Calu3 (cell line): ENCODE data around the gene CSN1S1. TPM values are rescaled to one million over a fixed set of nuclear protein-coding genes. Genes with fewer than 3 reads are reported as not detected.

Experiments
- Bru-seq: library from RNA; stranded (reverse); fragments of 400-500 nt; gene quantifications from one replicate; lab custom pipeline; 2021; lab: Mats Ljungman, UMichigan
- BruChase-seq, 2 experiments: library from RNA; stranded (reverse); fragments of 400-500 nt; gene quantifications; one replicate each; lab custom pipeline; 2021; lab: Mats Ljungman, UMichigan
- BruUV-seq: library from RNA; stranded (reverse); fragments of 400-500 nt; replicated peaks from 2 replicates; lab custom pipeline; 2021; lab: Mats Ljungman, UMichigan
- CTCF ChIA-PET: fragments of 300-600 bp; sonication (Branson Sonifier 250); formaldehyde crosslinking; loops from one replicate; lab custom pipeline; 2022; ENCODE audit warnings: antibody characterized with exemption; lab: Charles Lee
- DNase-seq: peaks from one replicate; pipeline ENCODE4 v3.0.0; 2022
- H3K27ac Mint-ChIP-seq: one replicate; pipeline ENCODE4 v1.8.0; 2022; ENCODE audit warnings: mixed read lengths; ENCODE audit not compliant: unreplicated experiment
- H3K27me3 Mint-ChIP-seq: one replicate; pipeline ENCODE4 v1.8.0; 2022; ENCODE audit warnings: mixed read lengths; ENCODE audit not compliant: unreplicated experiment
- H3K36me3 Mint-ChIP-seq: one replicate; pipeline ENCODE4 v1.8.0; 2022; ENCODE audit warnings: mild to moderate bottlenecking, moderate library complexity, mixed read lengths; ENCODE audit not compliant: insufficient read depth, unreplicated experiment
- H3K4me1 Mint-ChIP-seq: one replicate; pipeline ENCODE4 v1.8.0; 2022; ENCODE audit warnings: mild to moderate bottlenecking, low read depth, mixed read lengths; ENCODE audit not compliant: unreplicated experiment
- H3K4me3 Mint-ChIP-seq: one replicate; pipeline ENCODE4 v1.8.0; 2022; ENCODE audit warnings: mild to moderate bottlenecking, low read depth, moderate library complexity, mixed read lengths; ENCODE audit not compliant: unreplicated experiment
- H3K9me3 Mint-ChIP-seq: one replicate; pipeline ENCODE4 v1.8.0; 2022; ENCODE audit warnings: low read depth, mixed read lengths; ENCODE audit not compliant: unreplicated experiment
- CTCF ChIP-seq: fragments of 200-600 bp; IDR thresholded peaks from one replicate; pipeline ENCODE4 v1.8.0; 2022; ENCODE audit warnings: antibody characterized with exemption; ENCODE audit not compliant: unreplicated experiment
- intact Hi-C: fragments of 100-400 bp; cut with micrococcal nuclease; formaldehyde crosslinking; loops from one replicate; pipeline ENCODE4 v1.10.0; 2022; ENCODE audit not compliant: unreplicated experiment
- long read RNA-seq: library from polyadenylated mRNA; stranded (forward); transcript quantifications from one replicate; pipeline ENCODE4 v2.0.0, GENCODE V29; 2022
- total RNA-seq: library from RNA; stranded (reverse); gene quantifications from 2 replicates; pipeline ENCODE4 v1.2.3, GENCODE V29; 2022

The CSN1S1 gene, protein sequence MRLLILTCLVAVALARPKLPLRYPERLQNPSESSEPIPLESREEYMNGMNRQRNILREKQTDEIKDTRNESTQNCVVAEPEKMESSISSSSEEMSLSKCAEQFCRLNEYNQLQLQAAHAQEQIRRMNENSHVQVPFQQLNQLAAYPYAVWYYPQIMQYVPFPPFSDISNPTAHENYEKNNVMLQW
- not detected in 2 replicates for total RNA-seq
- not detected for Bru-seq, nascent RNA
- BruChase-seq, experiment 1, labeled RNA remaining after a 6-hour chase, result not detected
- BruChase-seq, experiment 2, labeled RNA remaining after a 2-hour chase, result not detected
- long read RNA-seq, result 0 reads

DNA sequence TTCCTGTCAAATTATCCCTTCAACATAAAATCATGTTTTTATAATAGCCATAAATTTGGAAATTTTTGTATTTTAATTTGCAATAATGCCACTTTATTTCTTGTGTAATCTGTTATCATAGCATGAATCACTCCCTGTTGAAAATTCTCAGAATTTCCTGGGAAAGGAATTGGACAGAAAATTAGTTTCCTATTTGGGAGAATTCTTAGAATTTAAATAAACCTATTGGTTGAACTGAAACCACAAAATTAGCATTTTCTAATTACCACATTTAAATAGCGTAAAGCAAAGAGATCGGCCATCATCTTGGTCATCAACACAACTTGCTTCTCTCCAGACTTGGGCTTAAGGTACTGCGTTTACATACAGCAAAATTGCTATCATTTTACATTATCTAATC lies at the start of gene CSN1S1:
Gene CSN1S1, plus strand, starts transcription at position 301 of the 400 bp plus-strand sequence. CDS start 1,488 bp downstream, outside the sequence.
- H3K27me3 Mint-ChIP-seq, result no peaks in the 10 kb centered on the region
- H3K9me3 Mint-ChIP-seq, result no peaks in the 10 kb centered on the region
- no TSS peak for BruUV-seq
- H3K36me3 Mint-ChIP-seq, result no peaks in the 10 kb centered on the region
- no peak for DNase-seq
- CTCF ChIA-PET, result no interaction called here
- H3K27ac Mint-ChIP-seq, result no peak within 1 kb of the TSS
- intact Hi-C loops, result no loop called here
- no peak for TF ChIP-seq CTCF
- no peaks in the 10 kb centered on the region for H3K4me1 Mint-ChIP-seq
- H3K4me3 Mint-ChIP-seq, result no peak within 1 kb of the TSS

DNA sequence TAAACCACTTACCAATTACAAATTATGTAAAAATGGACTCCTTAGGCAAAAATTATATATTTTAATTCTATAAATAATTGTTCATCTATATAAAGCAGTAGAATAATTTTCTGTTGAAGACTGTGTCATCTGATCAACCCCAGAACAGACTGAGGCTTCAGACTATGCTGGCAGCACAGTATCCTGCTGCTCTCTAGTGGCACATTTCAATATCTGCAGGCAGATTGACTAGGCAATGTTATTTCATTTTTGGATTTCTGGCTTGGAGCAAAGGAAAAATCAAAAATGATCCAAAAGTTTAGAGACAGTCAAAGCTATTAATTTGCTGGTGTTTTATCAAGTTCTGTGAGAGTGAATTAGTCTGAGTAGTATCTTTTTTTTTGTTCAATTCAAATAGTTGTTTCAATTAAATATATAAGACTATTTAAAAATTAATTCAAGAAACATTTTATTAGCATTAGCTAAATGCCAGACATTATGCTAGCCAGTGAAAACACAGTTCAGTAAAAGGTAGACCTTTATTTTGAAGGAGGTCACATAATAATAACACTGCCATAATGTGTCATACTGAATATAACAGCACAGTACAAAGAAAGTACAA lies 49.6 kb upstream of the CSN1S1 start:
- intact Hi-C loops, result loop anchor here (1.0 kb wide), 2 partner anchors 51 to 192 kb away; no protein-coding TSS in a partner anchor
- peak; percentile 61 for TF ChIP-seq CTCF
- H3K4me3 Mint-ChIP-seq, result no peak overlapping the region
- no TSS peak for BruUV-seq
- no peaks in the 10 kb centered on the region for H3K27me3 Mint-ChIP-seq
- H3K36me3 Mint-ChIP-seq, result no peaks in the 10 kb centered on the region
- H3K4me1 Mint-ChIP-seq, result peaks cover 22% of the 10 kb centered on the region
- CTCF ChIA-PET, result interaction anchor here (1.0 to 1.4 kb wide), 3 partner anchors 51 to 129 kb away, joined by 3 to 6 read pairs (median 3); no protein-coding TSS in a partner anchor
- DNase-seq, result peak; percentile 6
- H3K9me3 Mint-ChIP-seq, result peaks cover 4% of the 10 kb centered on the region
- H3K27ac Mint-ChIP-seq, result no peak overlapping the region

DNA sequence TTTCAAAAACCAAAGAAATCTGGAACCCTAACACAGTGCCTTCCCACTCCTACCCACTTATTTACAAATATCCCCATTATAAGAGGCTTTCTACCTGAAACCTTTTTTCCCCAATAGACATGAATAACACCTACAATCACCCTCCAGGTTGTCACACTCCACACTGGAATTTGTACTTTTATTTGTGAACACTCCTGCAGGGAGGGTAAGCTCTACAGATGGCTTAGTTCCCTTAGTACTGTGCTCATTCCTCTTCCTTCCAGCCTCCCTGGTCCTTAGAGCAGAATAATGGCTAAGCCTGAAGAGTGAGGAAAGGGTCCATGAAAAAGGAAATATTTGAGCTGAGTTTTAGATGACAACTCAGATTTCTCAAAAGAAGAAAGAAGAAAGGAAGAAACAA lies 48.7 kb upstream of the CSN1S1 start:
- Mint-ChIP-seq H3K9me3 (peaks cover 4% of the 10 kb centered on the region), H3K4me3 (no peak overlapping the region), H3K36me3 (no peaks in the 10 kb centered on the region), H3K27me3 (no peaks in the 10 kb centered on the region), H3K27ac (peak overlapping the region; percentile 54), H3K4me1 (peaks cover 15% of the 10 kb centered on the region)
- intact Hi-C loops, result loop anchor here (1.0 kb wide), 1 partner anchor 58 kb away; no protein-coding TSS in a partner anchor
- BruUV-seq, result no TSS peak
- CTCF ChIA-PET, result interaction anchor here (1.0 kb wide), 1 partner anchor 130 kb away, joined by 3 read pairs; no protein-coding TSS in a partner anchor
- TF ChIP-seq CTCF, result no peak
- DNase-seq, result no peak

GRCh38 chr4:69888336-69888735 lies 42.5 kb upstream of the CSN1S1 start:
- DNase-seq, result no peak
- H3K4me1 Mint-ChIP-seq, result peaks cover 9% of the 10 kb centered on the region
- intact Hi-C loops, result loop anchor here (2.0 kb wide), 1 partner anchor 616 kb away; no protein-coding TSS in a partner anchor
- no TSS peak for BruUV-seq
- H3K27me3 Mint-ChIP-seq, result no peaks in the 10 kb centered on the region
- H3K4me3 Mint-ChIP-seq, result no peak overlapping the region
- CTCF ChIA-PET, result no interaction called here
- peaks cover 4% of the 10 kb centered on the region for H3K9me3 Mint-ChIP-seq
- no peak overlapping the region for H3K27ac Mint-ChIP-seq
- H3K36me3 Mint-ChIP-seq, result no peaks in the 10 kb centered on the region
- TF ChIP-seq CTCF, result no peak
